Fibroblast of lung (primary cell): ENCODE data around the gene GREM2. TPM values are rescaled to one million over a fixed set of nuclear protein-coding genes. Genes with fewer than 3 reads are reported as not detected.
A peak's percentile ranks its signal among the peaks of the same experiment; 100 is the strongest.

Experiments
- DNase-seq, 2 donors: peaks; one replicate each; pipeline versions ENCODE4 v3.0.0 to v3.0.0-alpha.2; 2010; ENCODE audit warnings: low read depth in 2 of 2
- H2AFZ ChIP-seq: 2 replicates; pipeline ENCODE4 v1.5.1; 2012; ENCODE audit warnings: low read length, control low read depth, inconsistent platforms
- H3K27ac ChIP-seq: 2 replicates; pipeline ENCODE4 v1.5.1; 2011; ENCODE audit warnings: low read length, control low read depth; ENCODE audit not compliant: insufficient read depth
- H3K27me3 ChIP-seq: 2 replicates; pipeline ENCODE4 v1.5.1; 2011; ENCODE audit warnings: mild to moderate bottlenecking, low read length; ENCODE audit not compliant: control insufficient read depth, insufficient read depth
- H3K36me3 ChIP-seq: 2 replicates; pipeline ENCODE4 v1.5.1; 2011; ENCODE audit warnings: low read length; ENCODE audit not compliant: control insufficient read depth, insufficient read depth
- H3K4me1 ChIP-seq: 2 replicates; pipeline ENCODE4 v1.5.1; 2011; ENCODE audit warnings: low read length; ENCODE audit not compliant: control insufficient read depth, insufficient read depth; ENCODE audit errors: extremely low read depth
- H3K4me2 ChIP-seq: 2 replicates; pipeline ENCODE4 v1.5.1; 2011; ENCODE audit warnings: low read length, control low read depth; ENCODE audit not compliant: insufficient read depth; ENCODE audit errors: extremely low read depth
- H3K4me3 ChIP-seq, 4 experiments: fragments of 200-600 bp in 1 of 4; sonication (generic) in 1 of 4; replicated peaks in 1 of 4; 2 replicates each; pipeline ENCODE4 v1.5.1; 2011 to 2016; ENCODE audit warnings: low read length in 4 of 4, low read depth in 3 of 4, mild to moderate bottlenecking in 3 of 4, control low read depth in 2 of 4, inconsistent platforms in 1 of 4, mixed read lengths in 1 of 4; ENCODE audit not compliant: insufficient read depth in 1 of 4; ENCODE audit errors: control extremely low read depth in 1 of 4
- H3K79me2 ChIP-seq: 2 replicates; pipeline ENCODE4 v1.5.1; 2012; ENCODE audit warnings: mild to moderate bottlenecking, low read length, inconsistent platforms; ENCODE audit not compliant: control insufficient read depth, insufficient read depth
- H3K9ac ChIP-seq: 2 replicates; pipeline ENCODE4 v1.5.1; 2011; ENCODE audit warnings: mild to moderate bottlenecking, low read length, control low read depth; ENCODE audit not compliant: insufficient read depth
- H3K9me3 ChIP-seq: 2 replicates; pipeline ENCODE4 v1.5.1; 2012; ENCODE audit warnings: low read depth, low read length; ENCODE audit not compliant: control insufficient read depth, insufficient read depth
- H4K20me1 ChIP-seq: 2 replicates; pipeline ENCODE4 v1.5.1; 2011; ENCODE audit warnings: low read length; ENCODE audit not compliant: control insufficient read depth, insufficient read depth; ENCODE audit errors: extremely low read depth
- CTCF ChIP-seq, 2 donors: IDR thresholded peaks in 1 of 2; conservative IDR thresholded peaks in 1 of 2; 1 replicate in 1 of 2; 2 replicates in 1 of 2; pipeline ENCODE4 v1.5.1; 2011 to 2012; ENCODE audit warnings: low read length in 2 of 2, control low read depth in 1 of 2, inconsistent platforms in 1 of 2, low read depth in 1 of 2, mild to moderate bottlenecking in 1 of 2
- EZH2 ChIP-seq: IDR thresholded peaks from 2 replicates; pipeline ENCODE4 v1.5.1; 2012; ENCODE audit warnings: low read length, control low read depth, mild to moderate bottlenecking; ENCODE audit errors: missing control alignments
- polyA plus RNA-seq, 2 donors: library from polyadenylated mRNA; depleted of rRNA in 1 of 2; stranded (reverse) in 1 of 2; unstranded in 1 of 2; fragments of >200 nt; gene quantifications; 2 replicates each; pipeline ENCODE4 v1.2.1, GENCODE V29; 2011 to 2012; ENCODE audit warnings: missing spikeins in 1 of 2
- total RNA-seq: library from RNA; depleted of rRNA; stranded (reverse); fragments of >200 nt; gene quantifications from 2 replicates; pipeline ENCODE4 v1.2.1, GENCODE V29; 2014

The GREM2 gene
- total and polyA plus RNA-seq, 2 donors (not counting 1 experiment from before 2014, with no cell fraction given) = 6.9 to 21.1 TPM

- DNase-seq = peak; percentile 62 to 88
- no peak for TF ChIP-seq EZH2
- TF ChIP-seq CTCF (conservative IDR thresholded peaks at IDR 0.05 in 1 of 2, IDR thresholded peaks at IDR 0.05 in 1 of 2; ENCODE audit: low read depth in 1 of 2, low read length in 2 of 2) = no peak
- no peak overlapping the region for H3K9ac ChIP-seq
- no peak overlapping the region for H3K4me3 ChIP-seq
- no peaks in the 10 kb centered on the region for H3K9me3 ChIP-seq
- H3K36me3 ChIP-seq = no peaks in the 10 kb centered on the region
- H3K4me1 ChIP-seq = no peaks in the 10 kb centered on the region
- H2AFZ ChIP-seq = no peak overlapping the region
- H3K79me2 ChIP-seq = no peaks in the 10 kb centered on the region
- no peak overlapping the region for H3K27ac ChIP-seq
- H3K4me2 ChIP-seq = no peak overlapping the region
- H3K27me3 ChIP-seq = no peaks in the 10 kb centered on the region
- H4K20me1 ChIP-seq = no peaks in the 10 kb centered on the region
These were observed 137.8 kb downstream of the GREM2 start for GRCh38 chr1:240474133-240474614.

- H4K20me1 ChIP-seq = no peaks in the 10 kb centered on the region
- H2AFZ ChIP-seq = peak overlapping the region; percentile 46
- peak overlapping the region; percentile 47 for H3K4me2 ChIP-seq
- no peaks in the 10 kb centered on the region for H3K27me3 ChIP-seq
- H3K9me3 ChIP-seq = no peaks in the 10 kb centered on the region
- TF ChIP-seq CTCF (conservative IDR thresholded peaks at IDR 0.05 in 1 of 2, IDR thresholded peaks at IDR 0.05 in 1 of 2; ENCODE audit: low read depth in 1 of 2, low read length in 2 of 2) = no peak
- no peak for TF ChIP-seq EZH2
- H3K9ac ChIP-seq = no peak overlapping the region
- no peak overlapping the region for H3K27ac ChIP-seq
- H3K36me3 ChIP-seq = no peaks in the 10 kb centered on the region
- H3K79me2 ChIP-seq = no peaks in the 10 kb centered on the region
- no peaks in the 10 kb centered on the region for H3K4me1 ChIP-seq
- DNase-seq = peak in 1 of 2 donors; percentile 53
- no peak overlapping the region for H3K4me3 ChIP-seq
These were observed 143.3 kb downstream of the GREM2 start for GRCh38 chr1:240468656-240469055.

DNA sequence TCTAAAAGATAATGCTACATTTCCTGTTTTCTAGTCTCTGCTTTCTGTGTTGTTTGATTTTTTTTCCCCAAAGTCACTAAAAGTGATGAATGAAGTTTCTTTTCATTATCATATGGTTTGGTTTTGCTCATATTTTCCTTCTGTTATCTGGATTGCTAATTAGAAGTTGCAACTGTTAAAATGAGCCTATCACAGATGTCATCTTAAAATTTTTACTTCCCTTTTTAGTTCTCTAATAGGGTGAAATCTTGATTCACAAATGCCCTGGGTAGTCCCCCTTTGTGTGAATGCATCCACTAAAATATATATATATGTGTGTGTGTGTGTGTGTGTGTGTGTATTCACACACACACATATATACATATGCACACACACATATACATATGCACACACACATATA lies 144.1 kb downstream of the GREM2 start:
- Histone ChIP-seq H3K36me3 (no peaks in the 10 kb centered on the region), H3K4me1 (no peaks in the 10 kb centered on the region), H3K27ac (no peak overlapping the region), H3K27me3 (no peaks in the 10 kb centered on the region), H2AFZ (no peak overlapping the region), H3K4me3 (no peak overlapping the region), H3K79me2 (no peaks in the 10 kb centered on the region), H3K9ac (no peak overlapping the region), H3K9me3 (no peaks in the 10 kb centered on the region), H3K4me2 (no peak overlapping the region), H4K20me1 (no peaks in the 10 kb centered on the region)
- no peak for DNase-seq
- no peak for TF ChIP-seq EZH2
- no peak for TF ChIP-seq CTCF (conservative IDR thresholded peaks at IDR 0.05 in 1 of 2, IDR thresholded peaks at IDR 0.05 in 1 of 2; ENCODE audit: low read depth in 1 of 2, low read length in 2 of 2)
